Ovary (tissue), 9 donors: ENCODE results near the gene TP53TG5. TPM values are rescaled to one million over a fixed set of nuclear protein-coding genes. Genes with fewer than 3 reads are reported as not detected.

Source experiments
- DNase-seq, 5 donors: peaks; one replicate each; pipeline ENCODE4 v3.0.0-alpha.2; 2019 to 2020
- H3K27ac ChIP-seq, 2 donors: fragments of 200-600 bp; one replicate each; pipeline versions ENCODE4 v1.5.1 to v1.8.0; 2019 to 2022
- H3K27me3 ChIP-seq: fragments of 200-600 bp; one replicate; pipeline ENCODE4 v1.8.0; 2022
- H3K36me3 ChIP-seq: fragments of 200-600 bp; sonication (generic); one replicate; pipeline ENCODE4 v1.5.1; 2019
- H3K4me1 ChIP-seq: one replicate; pipeline ENCODE4 v1.8.1; 2013; ENCODE audit warnings: mild to moderate bottlenecking, moderate library complexity; ENCODE audit not compliant: insufficient read depth
- H3K4me3 ChIP-seq: fragments of 200-600 bp; sonication (generic); one replicate; pipeline ENCODE4 v1.5.1; 2017
- H3K9me3 ChIP-seq, 2 donors: fragments of 200-600 bp in 1 of 2; sonication (generic) in 1 of 2; one replicate each; pipeline versions ENCODE4 v1.5.1 to v1.8.1; 2013 to 2019; ENCODE audit warnings: mild to moderate bottlenecking in 1 of 2, moderate library complexity in 1 of 2
- CTCF ChIP-seq, 3 donors: fragments of 450-650 bp in 2 of 3; fragments of 200-600 bp in 1 of 3; IDR thresholded peaks; one replicate each; pipeline versions ENCODE4 v1.5.1 to v1.8.0; 2016 to 2022; ENCODE audit warnings: antibody characterized with exemption in 3 of 3, mild to moderate bottlenecking in 1 of 3
- EP300 ChIP-seq: sonication (generic); formaldehyde crosslinking; IDR thresholded peaks from one replicate; pipeline ENCODE4 v1.6.1; 2017; ENCODE audit warnings: antibody characterized with exemption
- POLR2A ChIP-seq: fragments of 450-650 bp; IDR thresholded peaks from one replicate; pipeline ENCODE4 v1.6.1; 2017; ENCODE audit warnings: antibody characterized with exemption, mild to moderate bottlenecking, moderate library complexity
- WGBS, 3 donors: extraction: QIAGEN DNeasy Blood & Tissue Kit in 1 of 3; methylation state at CpG; one replicate each; pipeline versions ENCODE4 v1.1.5 to v1.1.7; 2013 to 2017; 5-methylcytosine and 5-hydroxymethylcytosine counted together
- intact Hi-C, 4 donors: fragments of 100-400 bp; cut with DNase I; formaldehyde crosslinking; loops; one replicate each; pipeline versions ENCODE4 v1.11.0 to v1.15.1; 2022 to 2023
- polyA plus RNA-seq, 2 donors: library from polyadenylated mRNA; stranded (reverse); fragments of 200-250 nt in 1 of 2; fragments of 350-450 nt in 1 of 2; fragmentation: Illumina TruSeq in 1 of 2; extraction: RNeasy Lipid Tissue Mini Kit (QIAGEN cat#74804) in 1 of 2; gene quantifications; one replicate each; pipeline ENCODE4 v1.2.3, GENCODE V29; 2013 to 2014
- total RNA-seq, 7 donors: library from RNA; depleted of rRNA in 2 of 7; stranded (reverse); fragments of >200 nt in 2 of 7; fragmentation: NEBNext Ultra II Directional in 3 of 7; extraction: Animal tissue kit (Norgen Biotek cat#: 25700) in 3 of 7; gene quantifications; one replicate each; pipeline versions ENCODE4 v1.1.0 to v1.2.4, GENCODE V29; 2016 to 2023
- donor health status: DM: no; HTN: no; CAD: no; lungs with moderate emphysema.
- donor health status: DM: no; HTN: no; CAD: no.
- donor health status: Bipolar disorder and iron deficiency.
- donor health status: DM: yes; HTN: yes; CAD: no.
- donor health status: DM: no; HTN: no; CAD: no.
- donor health status: DM: yes; HTN: yes; CAD: no.

Gene TP53TG5
- total and polyA plus RNA-seq, 9 donors, result 0.02 to 0.89 (median 0.42) TPM; not detected in 6

GRCh38 chr20:45344168-45344860 lies 33.8 kb downstream of the TP53TG5 start:
- WGBS, 3 donors, result 55 to 72% (median 67%) methylated on average over 9 of the region's 9 CpGs
- H3K27ac ChIP-seq, result peak overlapping the region in 1 of 2 donors; percentile 34
- no peaks in the 10 kb centered on the region for H3K27me3 ChIP-seq
- H3K4me1 ChIP-seq, result peaks cover 23% of the 10 kb centered on the region
- no peaks in the 10 kb centered on the region for H3K36me3 ChIP-seq
- TF ChIP-seq EP300, result no peak
- no peak for TF ChIP-seq CTCF (IDR thresholded peaks at IDR 0.05)
- TF ChIP-seq POLR2A, result no peak
- intact Hi-C loops, result no loop called here
- DNase-seq, result peak in 1 of 5 donors; percentile 65
- H3K4me3 ChIP-seq, result no peak overlapping the region
- no peaks in the 10 kb centered on the region for H3K9me3 ChIP-seq

- DNase-seq, result no peak
- no peaks in the 10 kb centered on the region for H3K9me3 ChIP-seq
- peaks cover 23% of the 10 kb centered on the region for H3K4me1 ChIP-seq
- intact Hi-C loops, result no loop called here
- no peaks in the 10 kb centered on the region for H3K27me3 ChIP-seq
- H3K27ac ChIP-seq, result peak overlapping the region in 1 of 2 donors; percentile 34
- H3K36me3 ChIP-seq, result no peaks in the 10 kb centered on the region
- TF ChIP-seq POLR2A (no peak), EP300 (no peak), CTCF (IDR thresholded peaks at IDR 0.05) (no peak)
- WGBS, 3 donors, result 60 to 76% (median 67%) methylated on average over 6 of the region's 6 CpGs
- H3K4me3 ChIP-seq, result no peak overlapping the region
These were observed 34.5 kb downstream of the TP53TG5 start for GRCh38 chr20:45343532-45344167.

GRCh38 chr20:45342855-45343531 lies 35.1 kb downstream of the TP53TG5 start:
- Histone ChIP-seq H3K27ac (peak overlapping the region; percentile 27 to 45), H3K27me3 (no peaks in the 10 kb centered on the region), H3K4me3 (no peak overlapping the region), H3K4me1 (peaks cover 25% of the 10 kb centered on the region), H3K36me3 (no peaks in the 10 kb centered on the region), H3K9me3 (no peaks in the 10 kb centered on the region)
- no peak for DNase-seq
- no peak for TF ChIP-seq EP300
- no peak for TF ChIP-seq CTCF (IDR thresholded peaks at IDR 0.05)
- TF ChIP-seq POLR2A, result no peak
- 65 to 81% (median 70%) methylated on average over 6 of the region's 6 CpGs for WGBS, 3 donors
- intact Hi-C loops, result no loop called here

- peaks cover 29% of the 10 kb centered on the region for H3K4me1 ChIP-seq
- WGBS, 3 donors, result 8 to 20% (median 11%) methylated on average over 16 of the region's 16 CpGs
- peak; percentile 45 to 61 (median 54) for DNase-seq
- TF ChIP-seq CTCF (IDR thresholded peaks at IDR 0.05) (no peak), EP300 (no peak), POLR2A (no peak)
- H3K9me3 ChIP-seq, result no peaks in the 10 kb centered on the region
- intact Hi-C loops, result no loop called here
- H3K27ac ChIP-seq, result peak overlapping the region; percentile 27 to 45
- no peaks in the 10 kb centered on the region for H3K27me3 ChIP-seq
- H3K36me3 ChIP-seq, result no peaks in the 10 kb centered on the region
- peak overlapping the region; percentile 0 for H3K4me3 ChIP-seq
These were observed 35.9 kb downstream of the TP53TG5 start for GRCh38 chr20:45341939-45342854.
